ENCODE data around the gene PRR11. TPM values are rescaled to one million over a fixed set of nuclear protein-coding genes. Genes with fewer than 3 reads are reported as not detected.
A peak's percentile ranks its signal among the peaks of the same experiment; 100 is the strongest.

PRR11 gene
- total RNA-seq, 1 experiment from 2014 or later = 86.7 TPM

- no peaks in the 10 kb centered on the region for H4K20me1 ChIP-seq (ENCODE audit: insufficient read depth)
- peaks cover 15 to 28% of the 10 kb centered on the region in 2 experiments; a peak in 3 of 4 replicates for H3K4me1 ChIP-seq (ENCODE audit: control insufficient read depth in 1 of 2, insufficient read depth in 2 of 2, low read length in 2 of 2)
- ChIA-PET CTCF (interaction anchor here (0.6 to 1.3 kb wide), 5 partner anchors 8 to 632 kb away, joined by 3 to 5 read pairs (median 4); no protein-coding TSS in a partner anchor), POLR2A (interaction anchor here (0.8 to 1.6 kb wide), 4 partner anchors 9 to 90 kb away, joined by 3 to 4 read pairs (median 4); partner anchors contain the start of genes PRR11 and SKA2), RAD21 (ENCODE audit: low non-redundant PET in 1 of 2, low total read pairs in 2 of 2, uncharacterized antibody in 2 of 2, unreplicated experiment in 2 of 2) (interaction anchor here in 1 of 2 experiments (0.8 kb wide), 1 partner anchor 69 kb away, joined by 3 read pairs; no protein-coding TSS in a partner anchor)
- peak overlapping the region; percentile 6; the same call in 1 of the 2 replicates for H3K9ac ChIP-seq (ENCODE audit: low read length)
- H3K9me3 ChIP-seq (ENCODE audit: control insufficient read depth in 1 of 2, insufficient read depth in 1 of 2, low read depth in 1 of 2, low read length in 2 of 2) = no peaks in the 10 kb centered on the region
- H3K36me3 ChIP-seq (ENCODE audit: control insufficient read depth in 1 of 2, insufficient read depth in 2 of 2, low read length in 2 of 2) = no peaks in the 10 kb centered on the region
- H2AFZ ChIP-seq (ENCODE audit: low read depth, low read length, poor library complexity, severe bottlenecking) = peak overlapping the region; percentile 42
- no peaks in the 10 kb centered on the region for H3K27me3 ChIP-seq (ENCODE audit: insufficient read depth, low read length)
- ATAC-seq (peak; percentile 0; the same call in 1 of the 2 replicates), DNase-seq (ENCODE audit: low read depth, low spot score) (no peak)
- BruUV-seq (replicated peaks) = no TSS peak
- H3K4me3 ChIP-seq (replicated peaks in 1 of 2; ENCODE audit: low read depth in 1 of 2, low read length in 2 of 2) = peak overlapping the region; percentile 34 to 90
- intact Hi-C loops (cut with micrococcal nuclease) = loop anchor here (2.0 kb wide), 1 partner anchor 221 kb away; no protein-coding TSS in a partner anchor
- no peak overlapping the region for H3K27ac ChIP-seq (ENCODE audit: low read depth, low read length)
- no peaks in the 10 kb centered on the region for H3K79me2 ChIP-seq (ENCODE audit: insufficient read depth, low read length)
- peak overlapping the region; percentile 94 for H3K4me2 ChIP-seq (ENCODE audit: low read length)
- TF ChIP-seq SRF (IDR thresholded peaks at IDR 0.05; ENCODE audit: low read depth) (no peak), EZH2 (IDR thresholded peaks at IDR 0.05) (no peak), SIN3A (IDR thresholded peaks at IDR 0.05; ENCODE audit: low read depth) (no peak), FOSL1 (IDR thresholded peaks at IDR 0.05; ENCODE audit: low read depth) (no peak), EGR1 (IDR thresholded peaks at IDR 0.05; ENCODE audit: low read depth) (no peak), EZH2phosphoT487 (IDR thresholded peaks at IDR 0.05; ENCODE audit: borderline replicate concordance) (no peak), ZFX (IDR thresholded peaks at IDR 0.05) (no peak), CBX3 (IDR thresholded peaks at IDR 0.05; ENCODE audit: low read depth) (no peak), ATF3 (IDR thresholded peaks at IDR 0.05) (no peak), ZBTB33 (IDR thresholded peaks at IDR 0.05; ENCODE audit: extremely low read depth, insufficient replicate concordance, low read length) (no peak), YY1 (IDR thresholded peaks at IDR 0.05; ENCODE audit: extremely low read depth, insufficient replicate concordance, low read depth, low read length) (no peak)
- TF ChIP-seq, protein P1, sequence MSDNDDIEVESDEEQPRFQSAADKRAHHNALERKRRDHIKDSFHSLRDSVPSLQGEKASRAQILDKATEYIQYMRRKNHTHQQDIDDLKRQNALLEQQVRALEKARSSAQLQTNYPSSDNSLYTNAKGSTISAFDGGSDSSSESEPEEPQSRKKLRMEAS (IDR thresholded peaks at IDR 0.05) = no peak
- TF ChIP-seq, protein P2, sequence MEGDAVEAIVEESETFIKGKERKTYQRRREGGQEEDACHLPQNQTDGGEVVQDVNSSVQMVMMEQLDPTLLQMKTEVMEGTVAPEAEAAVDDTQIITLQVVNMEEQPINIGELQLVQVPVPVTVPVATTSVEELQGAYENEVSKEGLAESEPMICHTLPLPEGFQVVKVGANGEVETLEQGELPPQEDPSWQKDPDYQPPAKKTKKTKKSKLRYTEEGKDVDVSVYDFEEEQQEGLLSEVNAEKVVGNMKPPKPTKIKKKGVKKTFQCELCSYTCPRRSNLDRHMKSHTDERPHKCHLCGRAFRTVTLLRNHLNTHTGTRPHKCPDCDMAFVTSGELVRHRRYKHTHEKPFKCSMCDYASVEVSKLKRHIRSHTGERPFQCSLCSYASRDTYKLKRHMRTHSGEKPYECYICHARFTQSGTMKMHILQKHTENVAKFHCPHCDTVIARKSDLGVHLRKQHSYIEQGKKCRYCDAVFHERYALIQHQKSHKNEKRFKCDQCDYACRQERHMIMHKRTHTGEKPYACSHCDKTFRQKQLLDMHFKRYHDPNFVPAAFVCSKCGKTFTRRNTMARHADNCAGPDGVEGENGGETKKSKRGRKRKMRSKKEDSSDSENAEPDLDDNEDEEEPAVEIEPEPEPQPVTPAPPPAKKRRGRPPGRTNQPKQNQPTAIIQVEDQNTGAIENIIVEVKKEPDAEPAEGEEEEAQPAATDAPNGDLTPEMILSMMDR (IDR thresholded peaks at IDR 0.05 in 2 of 3, conservative IDR thresholded peaks at IDR 0.05 in 1 of 3; ENCODE audit: borderline replicate concordance in 1 of 3, insufficient read depth in 1 of 3, low read depth in 2 of 3, low read length in 2 of 3) = no peak
- no peaks in the 10 kb centered on the region for H3K9me2 ChIP-seq (ENCODE audit: insufficient read depth)
Observed at GRCh38 chr17:59219992-59220327, 64.4 kb downstream of the PRR11 start.
